G401 (cell line): ENCODE results near the gene SIK3. TPM values are rescaled to one million over a fixed set of nuclear protein-coding genes. Genes with fewer than 3 reads are reported as not detected.

ENCODE experiments used
- DNase-seq: peaks from one replicate; pipeline ENCODE4 v3.0.0-alpha.2; 2015; ENCODE audit warnings: low spot score
- in situ Hi-C: cut with HindIII; loops from 2 replicates; pipeline ENCODE4 v1.10.0; 2016; ENCODE audit warnings: low sequenced_read_pairs, mixed read lengths
- total RNA-seq: library from RNA; depleted of rRNA; stranded (reverse); fragments of >200 nt; shearing (Covaris generic); gene quantifications from 2 replicates; pipeline ENCODE4 v1.2.3, GENCODE V29; 2014; rRNA removed

The SIK3 gene
- total RNA-seq, 1 experiment from 2014 or later, result 8.1 TPM

DNA sequence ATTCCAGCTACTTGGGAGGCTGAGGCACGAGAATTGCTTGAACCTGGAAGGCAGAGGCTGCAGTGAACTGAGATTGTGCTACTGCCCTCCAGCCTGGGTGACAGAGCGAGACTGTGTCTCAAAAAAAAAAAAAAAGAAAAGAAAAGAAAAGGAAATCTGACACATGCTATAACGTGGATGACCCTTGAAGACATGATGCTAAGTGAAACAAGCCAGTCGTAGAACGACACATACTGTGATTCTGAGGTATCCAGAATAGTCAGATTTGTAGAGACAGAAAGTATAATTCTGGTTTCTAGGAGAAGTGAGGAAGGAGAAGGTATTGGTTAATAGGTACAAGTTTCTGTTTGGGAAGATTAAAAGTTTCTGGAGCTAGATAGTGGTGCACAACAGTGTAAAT is 299.9 kb downstream of the SIK3 start:
- in situ Hi-C loops, result no loop called here
- DNase-seq, result no peak

DNA sequence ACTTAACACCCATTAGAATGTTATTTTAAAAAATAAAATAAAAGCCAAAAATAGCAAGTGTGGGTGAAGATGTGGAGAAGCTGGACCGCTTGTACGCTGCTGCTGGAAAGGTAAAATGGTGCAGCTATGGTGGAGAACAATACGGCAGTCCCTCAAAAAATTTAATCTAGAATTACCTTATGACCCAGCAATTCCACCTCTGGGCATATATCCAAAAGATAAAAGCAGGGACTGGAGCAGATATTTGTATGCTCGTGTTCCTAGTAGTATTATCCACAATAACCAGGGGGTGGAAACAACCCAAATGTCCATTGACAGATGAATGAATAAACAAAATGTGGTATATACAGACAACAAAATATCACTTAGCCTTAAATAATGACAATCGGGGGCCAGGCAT is 300.4 kb downstream of the SIK3 start:
- no peak for DNase-seq
- in situ Hi-C loops, result no loop called here

DNA sequence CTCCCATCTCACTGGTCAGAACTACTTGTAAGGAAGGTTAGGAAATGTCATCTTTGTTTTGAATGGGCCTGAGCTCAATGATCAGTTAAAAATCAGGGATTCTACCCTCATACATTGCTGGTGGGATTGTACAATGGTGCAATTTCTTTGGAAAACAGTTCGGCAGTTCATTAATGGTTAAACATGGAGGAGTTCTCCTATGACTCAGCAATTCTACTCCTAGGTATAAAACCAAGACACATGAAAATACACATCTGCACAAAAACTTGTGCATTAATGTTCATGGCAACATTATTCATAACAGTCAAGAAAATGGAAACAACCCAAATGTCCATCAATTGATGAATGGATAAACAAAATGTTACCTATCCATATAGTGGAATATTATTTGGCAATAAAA is 301.7 kb downstream of the SIK3 start:
- DNase-seq, result no peak
- in situ Hi-C loops, result no loop called here

DNA sequence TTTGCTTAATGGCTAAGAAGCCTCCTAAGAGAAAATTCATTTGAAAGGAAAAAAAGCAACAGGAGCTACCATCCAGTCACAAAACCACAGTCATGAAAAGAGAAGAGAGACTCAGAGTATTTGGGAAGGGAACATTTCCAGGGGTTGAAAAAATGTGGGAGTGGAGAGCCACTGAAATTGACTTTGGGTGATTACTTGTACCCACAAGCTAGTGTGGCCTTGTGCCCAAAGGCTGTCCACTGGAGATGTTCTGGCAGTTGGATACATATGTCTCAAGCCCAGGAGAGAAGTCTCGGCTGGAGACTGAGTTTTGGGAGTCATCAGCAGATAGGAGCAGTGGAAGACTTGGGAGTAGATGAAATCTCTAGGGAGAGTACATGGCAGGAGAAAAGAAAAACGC is 303.4 kb downstream of the SIK3 start:
- DNase-seq, result no peak
- in situ Hi-C loops, result no loop called here

DNA sequence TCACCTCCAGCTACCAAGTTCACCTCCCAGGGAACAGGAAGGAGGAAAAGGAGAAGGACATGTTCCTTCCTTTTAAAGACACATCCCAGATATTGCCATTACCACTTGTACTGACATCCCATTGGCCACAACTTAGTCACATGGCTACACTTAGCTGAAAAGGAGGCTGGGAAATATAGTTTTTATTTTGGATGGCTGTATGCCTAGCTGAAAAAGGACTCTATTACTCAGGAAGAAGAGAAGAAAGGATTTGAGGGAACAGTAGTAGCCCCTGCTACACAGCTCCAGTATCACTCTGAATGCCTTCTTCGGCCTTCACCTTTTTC is 304.5 kb downstream of the SIK3 start:
- in situ Hi-C loops, result no loop called here
- DNase-seq, result peak; percentile 28

Other genes starting within 250 kb of the SIK3 start
- 127 and 161 TPM in 2 replicates for gene PAFAH1B2, start 45.9 kb upstream of the SIK3 start, total RNA-seq
- gene SIDT2, start 80.3 kb upstream of the SIK3 start, total RNA-seq, result 18.6 and 20.1 TPM in 2 replicates
- gene TAGLN, start 100.9 kb upstream of the SIK3 start, total RNA-seq, result 860 and 912 TPM in 2 replicates
- 40.3 and 52.6 TPM in 2 replicates for gene PCSK7, start 133.6 kb upstream of the SIK3 start, total RNA-seq
- gene RNF214, start 134.2 kb upstream of the SIK3 start, total RNA-seq, result 5.5 and 18.3 TPM in 2 replicates
- 0.98 and 4.2 TPM in 2 replicates for gene BACE1-AS, start 192.9 kb upstream of the SIK3 start, total RNA-seq
- 2.3 and 9.7 TPM in 2 replicates for gene BACE1, start 217.8 kb upstream of the SIK3 start, total RNA-seq
- gene CEP164, start 229.4 kb upstream of the SIK3 start, total RNA-seq, result 49.5 and 54.7 TPM in 2 replicates